Progenitor cell of endocrine pancreas (in vitro differentiated cells): ENCODE results near the gene RFC4. TPM values are rescaled to one million over a fixed set of nuclear protein-coding genes. Genes with fewer than 3 reads are reported as not detected.
A peak's percentile ranks its signal among the peaks of the same experiment; 100 is the strongest.
"Not testable (repeated sequence)": the region's sequence is repeated elsewhere in the genome, so short reads cannot be mapped to it uniquely, and the experiment has no call there.

Experiments used
- DNase-seq: peaks from one replicate; pipeline ENCODE4 v3.0.0; 2021; ENCODE audit warnings: low spot score; ENCODE audit not compliant: unreplicated experiment
- H3K27ac Mint-ChIP-seq: 2 replicates; pipeline ENCODE4 v1.8.0; 2021; ENCODE audit warnings: mild to moderate bottlenecking, moderate library complexity, mixed read lengths
- H3K27me3 Mint-ChIP-seq: 2 replicates; pipeline ENCODE4 v1.8.0; 2021; ENCODE audit warnings: mixed read lengths
- H3K36me3 Mint-ChIP-seq: 2 replicates; pipeline ENCODE4 v1.8.0; 2022; ENCODE audit warnings: mixed read lengths; ENCODE audit not compliant: insufficient read depth
- H3K4me1 Mint-ChIP-seq: 2 replicates; pipeline ENCODE4 v1.8.0; 2021; ENCODE audit warnings: low read depth, mixed read lengths
- H3K4me3 Mint-ChIP-seq: 2 replicates; pipeline ENCODE4 v1.8.0; 2021; ENCODE audit warnings: low read depth, mild to moderate bottlenecking, moderate library complexity, mixed read lengths
- H3K9me3 Mint-ChIP-seq: 2 replicates; pipeline ENCODE4 v1.8.0; 2021; ENCODE audit warnings: low read depth, mixed read lengths
- long read RNA-seq: library from polyadenylated mRNA; unstranded; transcript quantifications from one replicate; pipeline ENCODE4 v2.0.0, GENCODE V29; 2020
- total RNA-seq: library from RNA; stranded (reverse); gene quantifications from 2 replicates; pipeline ENCODE4 v1.2.1, GENCODE V29; 2021
- TF ChIP-seq, protein P1 (sequence below): fragments of 200-600 bp; sonication (generic); IDR thresholded peaks from one replicate; pipeline ENCODE4 v1.5.0; 2021; ENCODE audit warnings: antibody characterized with exemption, mild to moderate bottlenecking; ENCODE audit not compliant: unreplicated experiment

Gene RFC4, protein sequence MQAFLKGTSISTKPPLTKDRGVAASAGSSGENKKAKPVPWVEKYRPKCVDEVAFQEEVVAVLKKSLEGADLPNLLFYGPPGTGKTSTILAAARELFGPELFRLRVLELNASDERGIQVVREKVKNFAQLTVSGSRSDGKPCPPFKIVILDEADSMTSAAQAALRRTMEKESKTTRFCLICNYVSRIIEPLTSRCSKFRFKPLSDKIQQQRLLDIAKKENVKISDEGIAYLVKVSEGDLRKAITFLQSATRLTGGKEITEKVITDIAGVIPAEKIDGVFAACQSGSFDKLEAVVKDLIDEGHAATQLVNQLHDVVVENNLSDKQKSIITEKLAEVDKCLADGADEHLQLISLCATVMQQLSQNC
- total RNA-seq: 51.3 and 54.3 TPM in 2 replicates
- long read RNA-seq, transcript RFC4-201 (11 exons, 1,384 nt): major isoform, 59 of 144 reads
- long read RNA-seq, transcript RFC4-214 (8 exons, 1,393 nt): minor isoform, 5 of 144 reads
- long read RNA-seq, transcript RFC4-202 (11 exons, 1,448 nt): minor isoform, 23 of 144 reads
- long read RNA-seq, partial matches to known transcripts: 33 of 144 reads
- long read RNA-seq, other reads (novel, unspliced or antisense): 24 of 144 reads

DNA sequence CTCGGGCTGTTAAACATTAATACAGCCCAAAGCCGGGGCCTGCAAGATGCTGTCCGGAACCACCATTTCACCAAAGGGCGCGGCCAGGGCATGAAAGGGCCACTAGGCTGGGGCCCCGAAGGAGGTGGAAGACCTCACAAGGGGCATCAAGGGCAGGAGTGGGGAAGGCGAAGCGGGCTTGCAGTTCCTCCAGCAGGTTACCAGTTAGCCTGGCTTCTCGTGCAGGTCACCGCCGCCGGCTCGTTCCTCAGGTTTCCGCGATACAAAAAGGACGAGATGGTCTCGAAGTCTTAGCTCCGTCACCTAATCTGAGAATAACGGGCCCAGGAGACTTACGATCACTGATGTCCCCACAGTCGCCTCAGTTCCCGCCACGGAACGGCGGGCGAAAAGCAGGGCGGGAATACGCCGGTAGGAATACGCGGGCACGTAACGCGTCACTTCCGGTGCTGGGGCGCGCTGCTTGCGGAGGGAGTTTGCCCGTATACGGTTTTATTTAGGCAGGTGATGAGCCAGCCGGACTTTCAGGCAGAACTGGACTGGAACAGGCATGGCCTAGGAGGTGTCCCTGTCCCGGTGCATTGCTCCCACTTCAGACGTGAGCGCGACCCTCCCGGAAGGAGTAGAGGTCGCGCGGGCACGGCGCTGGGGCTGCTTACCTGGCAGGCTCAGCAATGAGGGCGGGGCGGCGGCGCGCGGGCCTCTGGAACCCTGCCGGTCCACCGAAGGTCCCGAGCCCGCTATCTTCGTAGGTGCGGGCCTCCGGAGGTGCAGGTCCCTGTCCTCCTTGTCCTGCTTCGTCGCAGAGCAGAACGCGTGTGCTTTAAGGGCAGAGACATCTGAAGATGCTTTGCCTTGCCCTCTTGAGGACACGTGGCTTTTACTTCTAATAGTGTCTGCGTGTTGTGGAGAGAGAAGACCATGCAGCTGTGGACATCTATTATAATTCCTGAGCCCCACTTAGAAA is at the start of gene RFC4:
TSS of gene RFC4 (minus strand) at position 394 of the 967 bp plus-strand sequence. CDS start 1,769 bp downstream, outside the sequence.
- TF ChIP-seq, protein P1, sequence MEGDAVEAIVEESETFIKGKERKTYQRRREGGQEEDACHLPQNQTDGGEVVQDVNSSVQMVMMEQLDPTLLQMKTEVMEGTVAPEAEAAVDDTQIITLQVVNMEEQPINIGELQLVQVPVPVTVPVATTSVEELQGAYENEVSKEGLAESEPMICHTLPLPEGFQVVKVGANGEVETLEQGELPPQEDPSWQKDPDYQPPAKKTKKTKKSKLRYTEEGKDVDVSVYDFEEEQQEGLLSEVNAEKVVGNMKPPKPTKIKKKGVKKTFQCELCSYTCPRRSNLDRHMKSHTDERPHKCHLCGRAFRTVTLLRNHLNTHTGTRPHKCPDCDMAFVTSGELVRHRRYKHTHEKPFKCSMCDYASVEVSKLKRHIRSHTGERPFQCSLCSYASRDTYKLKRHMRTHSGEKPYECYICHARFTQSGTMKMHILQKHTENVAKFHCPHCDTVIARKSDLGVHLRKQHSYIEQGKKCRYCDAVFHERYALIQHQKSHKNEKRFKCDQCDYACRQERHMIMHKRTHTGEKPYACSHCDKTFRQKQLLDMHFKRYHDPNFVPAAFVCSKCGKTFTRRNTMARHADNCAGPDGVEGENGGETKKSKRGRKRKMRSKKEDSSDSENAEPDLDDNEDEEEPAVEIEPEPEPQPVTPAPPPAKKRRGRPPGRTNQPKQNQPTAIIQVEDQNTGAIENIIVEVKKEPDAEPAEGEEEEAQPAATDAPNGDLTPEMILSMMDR: no peak
- Mint-ChIP-seq H3K9me3 (no peaks in the 10 kb centered on the region), H3K27me3 (no peaks in the 10 kb centered on the region), H3K27ac (peak within 1 kb of the TSS; percentile 95), H3K4me1 (peaks cover 8% of the 10 kb centered on the region), H3K36me3 (peaks cover 3% of the 10 kb centered on the region), H3K4me3 (peak within 1 kb of the TSS; percentile 94)
- DNase-seq: peak; percentile 62

DNA sequence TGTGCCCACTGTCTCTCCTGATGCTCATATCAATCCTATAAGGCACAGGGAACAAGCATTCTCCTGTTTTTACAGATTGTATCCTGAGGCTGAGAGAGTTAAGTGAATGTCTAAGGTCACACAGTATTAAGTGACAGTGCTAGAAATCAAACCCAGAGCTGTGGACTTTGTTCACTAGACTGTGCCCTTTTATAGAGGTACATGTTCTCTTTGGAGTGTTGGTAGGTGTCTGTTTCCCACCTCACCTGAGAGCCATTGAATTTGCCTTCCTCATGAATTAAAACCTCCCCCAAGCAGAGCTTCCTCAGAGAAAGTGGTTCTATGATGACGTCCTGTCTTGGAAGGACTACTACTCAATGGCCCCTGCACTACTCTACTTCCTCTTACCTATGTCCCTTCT is 48.7 kb upstream of the RFC4 start:
- DNase-seq: no peak
- H3K27me3 Mint-ChIP-seq: peaks cover 9% of the 10 kb centered on the region
- no peak overlapping the region for H3K4me3 Mint-ChIP-seq
- H3K4me1 Mint-ChIP-seq: no peaks in the 10 kb centered on the region
- TF ChIP-seq, protein P1: no peak
- peaks cover 4% of the 10 kb centered on the region for H3K9me3 Mint-ChIP-seq
- H3K36me3 Mint-ChIP-seq: peaks cover 2% of the 10 kb centered on the region
- no peak overlapping the region for H3K27ac Mint-ChIP-seq

DNA sequence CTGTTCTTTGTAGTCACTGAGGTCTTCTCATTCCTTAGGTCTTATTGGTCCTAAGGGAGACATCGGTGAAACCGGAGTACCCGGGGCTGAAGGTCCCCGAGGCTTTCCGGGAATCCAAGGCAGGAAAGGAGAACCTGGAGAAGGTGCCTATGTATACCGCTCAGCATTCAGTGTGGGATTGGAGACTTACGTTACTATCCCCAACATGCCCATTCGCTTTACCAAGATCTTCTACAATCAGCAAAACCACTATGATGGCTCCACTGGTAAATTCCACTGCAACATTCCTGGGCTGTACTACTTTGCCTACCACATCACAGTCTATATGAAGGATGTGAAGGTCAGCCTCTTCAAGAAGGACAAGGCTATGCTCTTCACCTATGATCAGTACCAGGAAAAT is 47.9 kb upstream of the RFC4 start:
- Mint-ChIP-seq H3K4me1 (no peaks in the 10 kb centered on the region), H3K4me3 (no peak overlapping the region), H3K27me3 (peaks cover 9% of the 10 kb centered on the region), H3K36me3 (no peaks in the 10 kb centered on the region), H3K9me3 (no peaks in the 10 kb centered on the region), H3K27ac (no peak overlapping the region)
- TF ChIP-seq, protein P1: no peak
- no peak for DNase-seq

DNA sequence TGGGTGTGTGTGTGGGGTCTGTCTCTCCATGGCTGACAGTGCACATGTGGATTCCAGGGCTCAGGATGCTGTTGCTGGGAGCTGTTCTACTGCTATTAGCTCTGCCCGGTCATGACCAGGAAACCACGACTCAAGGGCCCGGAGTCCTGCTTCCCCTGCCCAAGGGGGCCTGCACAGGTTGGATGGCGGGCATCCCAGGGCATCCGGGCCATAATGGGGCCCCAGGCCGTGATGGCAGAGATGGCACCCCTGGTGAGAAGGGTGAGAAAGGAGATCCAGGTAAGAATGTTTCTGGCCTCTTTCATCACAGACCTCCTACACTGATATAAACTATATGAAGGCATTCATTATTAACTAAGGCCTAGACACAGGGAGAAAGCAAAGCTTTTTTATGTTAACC is 46.7 kb upstream of the RFC4 start:
- TF ChIP-seq, protein P1: no peak
- no peak for DNase-seq
- H3K27me3 Mint-ChIP-seq: peaks cover 9% of the 10 kb centered on the region
- no peaks in the 10 kb centered on the region for H3K36me3 Mint-ChIP-seq
- H3K9me3 Mint-ChIP-seq: no peaks in the 10 kb centered on the region
- H3K4me1 Mint-ChIP-seq: no peaks in the 10 kb centered on the region
- H3K27ac Mint-ChIP-seq: no peak overlapping the region
- no peak overlapping the region for H3K4me3 Mint-ChIP-seq

DNA sequence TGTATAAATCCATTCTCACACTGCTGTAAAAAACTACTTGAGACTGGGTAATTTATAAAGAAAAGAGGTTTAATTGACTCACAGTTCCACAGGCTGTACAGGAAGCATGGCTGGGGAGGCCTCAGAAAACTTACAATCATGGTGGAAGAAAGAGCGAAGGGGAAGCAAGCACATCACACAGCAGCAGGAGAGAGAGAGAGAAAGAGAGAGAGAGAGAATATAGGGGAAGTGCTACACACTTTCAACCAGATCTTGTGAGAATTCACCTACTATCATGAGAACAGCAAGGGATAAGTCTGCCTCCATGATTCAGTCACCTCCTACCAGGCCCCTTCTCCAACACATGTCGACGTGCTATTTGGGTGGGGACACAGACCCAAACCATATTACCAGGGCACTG is 45.6 kb upstream of the RFC4 start:
- H3K36me3 Mint-ChIP-seq, H3K27ac Mint-ChIP-seq, H3K4me1 Mint-ChIP-seq, H3K9me3 Mint-ChIP-seq, H3K4me3 Mint-ChIP-seq, DNase-seq: not testable (repeated sequence)
- H3K27me3 Mint-ChIP-seq: peaks cover 11% of the 10 kb centered on the region
